Stomach (tissue), 4 donors: Measurements from ENCODE around the gene ACE.

ENCODE experiments used
- POLR2AphosphoS5 ChIP-seq, 3 donors: sonication (generic); formaldehyde crosslinking; IDR thresholded peaks; one replicate each; pipeline ENCODE4 v1.6.1; 2016; ENCODE audit warnings: antibody characterized with exemption in 3 of 3
- TF ChIP-seq, protein P1 (sequence below), 7 experiments: fragments of 450-650 bp in 4 of 7; fragments of 200-600 bp in 3 of 7; sonication (generic) in 3 of 7; IDR thresholded peaks; one replicate each; pipeline ENCODE4 v1.5.1; 2016 to 2019; ENCODE audit warnings: antibody characterized with exemption in 7 of 7, control low read depth in 2 of 7, mild to moderate bottlenecking in 1 of 7

DNA sequence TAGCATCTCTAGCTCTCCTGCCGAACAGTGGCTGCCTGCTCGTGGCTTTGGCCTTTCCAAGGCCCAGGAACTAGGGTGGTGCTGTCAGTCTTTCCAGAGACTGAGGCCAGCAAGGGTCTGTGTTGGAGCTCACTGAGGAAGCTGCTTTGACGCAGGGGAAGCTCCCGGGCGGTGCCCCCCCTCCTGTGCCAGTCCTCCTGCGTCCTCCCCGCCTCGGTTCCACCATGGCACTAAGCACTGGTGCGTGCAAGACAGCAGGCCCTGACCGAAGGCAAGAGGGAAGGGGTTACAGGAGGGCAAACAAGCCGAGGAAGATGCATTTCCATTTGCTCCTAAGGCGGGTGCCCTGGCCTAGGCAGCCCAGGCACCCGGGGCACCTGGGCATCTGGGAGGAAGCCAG lies 35.2 kb upstream of the ACE start:
- TF ChIP-seq, protein P1, sequence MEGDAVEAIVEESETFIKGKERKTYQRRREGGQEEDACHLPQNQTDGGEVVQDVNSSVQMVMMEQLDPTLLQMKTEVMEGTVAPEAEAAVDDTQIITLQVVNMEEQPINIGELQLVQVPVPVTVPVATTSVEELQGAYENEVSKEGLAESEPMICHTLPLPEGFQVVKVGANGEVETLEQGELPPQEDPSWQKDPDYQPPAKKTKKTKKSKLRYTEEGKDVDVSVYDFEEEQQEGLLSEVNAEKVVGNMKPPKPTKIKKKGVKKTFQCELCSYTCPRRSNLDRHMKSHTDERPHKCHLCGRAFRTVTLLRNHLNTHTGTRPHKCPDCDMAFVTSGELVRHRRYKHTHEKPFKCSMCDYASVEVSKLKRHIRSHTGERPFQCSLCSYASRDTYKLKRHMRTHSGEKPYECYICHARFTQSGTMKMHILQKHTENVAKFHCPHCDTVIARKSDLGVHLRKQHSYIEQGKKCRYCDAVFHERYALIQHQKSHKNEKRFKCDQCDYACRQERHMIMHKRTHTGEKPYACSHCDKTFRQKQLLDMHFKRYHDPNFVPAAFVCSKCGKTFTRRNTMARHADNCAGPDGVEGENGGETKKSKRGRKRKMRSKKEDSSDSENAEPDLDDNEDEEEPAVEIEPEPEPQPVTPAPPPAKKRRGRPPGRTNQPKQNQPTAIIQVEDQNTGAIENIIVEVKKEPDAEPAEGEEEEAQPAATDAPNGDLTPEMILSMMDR (IDR thresholded peaks at IDR 0.05): no peak
- TF ChIP-seq POLR2AphosphoS5 (IDR thresholded peaks at IDR 0.05): no peak
